Peyer's patch (tissue), 4 donors: ENCODE measurements around the gene TBCD. TPM values are rescaled to one million over a fixed set of nuclear protein-coding genes. Genes with fewer than 3 reads are reported as not detected.
A peak's percentile ranks its signal among the peaks of the same experiment; 100 is the strongest.

Experiments
- DNase-seq, 3 donors: peaks; one replicate each; pipeline ENCODE4 v3.0.0-alpha.2; 2017 to 2019
- H3K27ac ChIP-seq, 4 donors: fragments of 200-600 bp; sonication (generic); one replicate each; pipeline ENCODE4 v1.5.1; 2016 to 2019
- H3K27me3 ChIP-seq, 2 donors: fragments of 200-600 bp; sonication (generic); one replicate each; pipeline ENCODE4 v1.5.1; 2019
- H3K36me3 ChIP-seq, 3 donors: fragments of 200-600 bp; sonication (generic); one replicate each; pipeline ENCODE4 v1.5.1; 2016 to 2019
- H3K4me1 ChIP-seq, 4 donors: fragments of 200-600 bp; sonication (generic); one replicate each; pipeline ENCODE4 v1.5.1; 2016 to 2019
- H3K4me3 ChIP-seq, 4 donors: fragments of 200-600 bp; sonication (generic); 1 replicate in 3 of 4; 2 replicates in 1 of 4; pipeline ENCODE4 v1.5.1; 2016 to 2019; ENCODE audit warnings: mild to moderate bottlenecking in 1 of 4
- H3K9me3 ChIP-seq, 4 donors: fragments of 200-600 bp; sonication (generic); one replicate each; pipeline ENCODE4 v1.5.1; 2016 to 2019; ENCODE audit warnings: mild to moderate bottlenecking in 1 of 4
- POLR2A ChIP-seq, 2 donors: fragments of 450-650 bp; IDR thresholded peaks; one replicate each; pipeline ENCODE4 v1.5.1; 2017; ENCODE audit warnings: antibody characterized with exemption in 2 of 2, mild to moderate bottlenecking in 2 of 2, moderate library complexity in 2 of 2
- total RNA-seq, 4 donors: library from RNA; depleted of rRNA; stranded (reverse); fragments of >200 nt; gene quantifications; one replicate each; pipeline ENCODE4 v1.1.0, GENCODE V29; 2016
- TF ChIP-seq, protein P1 (sequence below), 6 experiments: fragments of 450-650 bp in 4 of 6; fragments of 200-600 bp in 2 of 6; sonication (generic) in 1 of 6; IDR thresholded peaks; one replicate each; pipeline ENCODE4 v1.5.1; 2017 to 2019; ENCODE audit warnings: antibody characterized with exemption in 6 of 6, mild to moderate bottlenecking in 3 of 6, moderate library complexity in 1 of 6

TBCD gene
- total RNA-seq, 4 donors from 2014 or later: 58.7 to 130 (median 74.8) TPM

DNA sequence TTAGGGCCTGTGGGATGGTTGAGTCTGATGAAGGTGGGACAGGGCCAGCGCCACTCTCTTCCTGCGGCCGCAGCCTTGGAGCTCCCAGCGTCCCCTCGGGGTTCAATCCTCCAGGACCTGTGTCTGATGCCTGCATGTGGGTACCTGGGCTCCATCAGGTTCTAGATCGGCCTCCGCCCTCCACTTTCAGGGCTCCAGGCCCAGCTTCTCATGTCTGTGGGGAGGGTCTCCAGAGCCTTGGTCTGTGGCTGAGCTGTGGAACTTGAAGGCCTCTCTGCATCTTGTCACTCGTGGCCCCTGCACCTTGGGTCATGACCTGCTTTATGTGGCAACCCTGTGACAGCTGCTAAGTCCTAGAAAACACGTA, 177.8 kb downstream of the TBCD start:
- H3K27ac ChIP-seq: no peak overlapping the region
- peaks cover 0 to 71% (median 0%) of the 10 kb centered on the region in 3 donors for H3K36me3 ChIP-seq
- no peaks in the 10 kb centered on the region for H3K9me3 ChIP-seq
- TF ChIP-seq POLR2A (IDR thresholded peaks at IDR 0.05): no peak
- TF ChIP-seq, protein P1, sequence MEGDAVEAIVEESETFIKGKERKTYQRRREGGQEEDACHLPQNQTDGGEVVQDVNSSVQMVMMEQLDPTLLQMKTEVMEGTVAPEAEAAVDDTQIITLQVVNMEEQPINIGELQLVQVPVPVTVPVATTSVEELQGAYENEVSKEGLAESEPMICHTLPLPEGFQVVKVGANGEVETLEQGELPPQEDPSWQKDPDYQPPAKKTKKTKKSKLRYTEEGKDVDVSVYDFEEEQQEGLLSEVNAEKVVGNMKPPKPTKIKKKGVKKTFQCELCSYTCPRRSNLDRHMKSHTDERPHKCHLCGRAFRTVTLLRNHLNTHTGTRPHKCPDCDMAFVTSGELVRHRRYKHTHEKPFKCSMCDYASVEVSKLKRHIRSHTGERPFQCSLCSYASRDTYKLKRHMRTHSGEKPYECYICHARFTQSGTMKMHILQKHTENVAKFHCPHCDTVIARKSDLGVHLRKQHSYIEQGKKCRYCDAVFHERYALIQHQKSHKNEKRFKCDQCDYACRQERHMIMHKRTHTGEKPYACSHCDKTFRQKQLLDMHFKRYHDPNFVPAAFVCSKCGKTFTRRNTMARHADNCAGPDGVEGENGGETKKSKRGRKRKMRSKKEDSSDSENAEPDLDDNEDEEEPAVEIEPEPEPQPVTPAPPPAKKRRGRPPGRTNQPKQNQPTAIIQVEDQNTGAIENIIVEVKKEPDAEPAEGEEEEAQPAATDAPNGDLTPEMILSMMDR (IDR thresholded peaks at IDR 0.05): no peak
- H3K27me3 ChIP-seq: no peaks in the 10 kb centered on the region
- peak in 2 of 3 donors; percentile 15 to 36 for DNase-seq
- H3K4me3 ChIP-seq: no peak overlapping the region
- peaks cover 0 to 3% (median 0%) of the 10 kb centered on the region in 4 donors for H3K4me1 ChIP-seq

GRCh38 chr17:82930043-82930923, 178.4 kb downstream of the TBCD start:
- Histone ChIP-seq H3K4me1 (peaks cover 0 to 3% (median 0%) of the 10 kb centered on the region in 4 donors), H3K4me3 (no peak overlapping the region), H3K9me3 (no peaks in the 10 kb centered on the region), H3K27me3 (no peaks in the 10 kb centered on the region), H3K27ac (no peak overlapping the region), H3K36me3 (peaks cover 0 to 71% (median 0%) of the 10 kb centered on the region in 3 donors)
- TF ChIP-seq, protein P1 (IDR thresholded peaks at IDR 0.05): no peak
- TF ChIP-seq POLR2A (IDR thresholded peaks at IDR 0.05): no peak
- DNase-seq: peak in 2 of 3 donors; percentile 30 to 41

DNA sequence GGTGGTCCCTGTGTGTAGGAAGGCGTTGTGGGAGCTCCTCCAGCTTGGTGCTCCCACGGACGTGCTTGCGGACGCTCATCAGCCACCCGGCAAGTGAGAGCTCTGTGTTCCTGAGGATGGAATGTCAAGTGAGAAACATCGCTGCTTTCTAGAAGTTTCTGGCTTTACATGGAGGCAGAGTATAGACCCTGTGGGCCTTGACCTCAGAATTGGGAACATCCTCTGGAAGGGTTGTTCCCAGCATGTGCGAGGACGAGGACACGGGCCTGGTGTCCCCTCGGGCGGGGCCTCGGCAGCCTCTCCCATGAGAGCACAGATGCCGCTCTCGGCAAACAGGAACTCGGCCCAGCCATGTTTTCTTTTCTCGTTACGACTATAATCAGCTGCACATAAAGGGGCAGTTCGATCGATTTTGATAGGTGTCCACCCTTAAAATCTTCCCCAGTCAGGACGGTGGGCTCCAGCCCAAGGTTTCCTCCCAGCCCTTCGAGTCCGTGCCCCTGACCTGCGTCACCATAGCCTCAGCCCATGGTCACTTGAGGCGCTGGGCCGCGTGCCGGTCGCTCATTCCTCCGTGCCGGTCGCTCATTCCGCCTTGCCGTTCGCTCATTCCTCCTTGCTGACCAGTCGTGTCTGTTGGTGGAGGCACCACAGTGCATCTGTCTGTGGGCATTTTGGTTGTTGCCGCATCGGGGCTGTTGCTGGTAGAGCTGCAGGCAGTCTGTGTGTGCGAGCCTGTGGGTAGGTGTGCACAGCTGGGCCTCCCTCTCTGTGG, 179.2 kb downstream of the TBCD start:
- peaks cover 0 to 66% (median 0%) of the 10 kb centered on the region in 3 donors for H3K36me3 ChIP-seq
- no peaks in the 10 kb centered on the region for H3K27me3 ChIP-seq
- H3K27ac ChIP-seq: no peak overlapping the region
- TF ChIP-seq, protein P1 (IDR thresholded peaks at IDR 0.05): no peak
- TF ChIP-seq POLR2A (IDR thresholded peaks at IDR 0.05): no peak
- no peaks in the 10 kb centered on the region for H3K9me3 ChIP-seq
- peaks cover 0 to 3% (median 0%) of the 10 kb centered on the region in 4 donors for H3K4me1 ChIP-seq
- peak in 2 of 3 donors; percentile 42 to 44 for DNase-seq
- H3K4me3 ChIP-seq: no peak overlapping the region

GRCh38 chr17:82931699-82932517, 180.0 kb downstream of the TBCD start:
- H3K27ac ChIP-seq: no peak overlapping the region
- H3K4me1 ChIP-seq: peaks cover 0 to 3% (median 0%) of the 10 kb centered on the region in 4 donors
- no peak for TF ChIP-seq POLR2A (IDR thresholded peaks at IDR 0.05)
- TF ChIP-seq, protein P1 (IDR thresholded peaks at IDR 0.05): no peak
- no peaks in the 10 kb centered on the region for H3K27me3 ChIP-seq
- H3K4me3 ChIP-seq: no peak overlapping the region
- peaks cover 0 to 65% (median 0%) of the 10 kb centered on the region in 3 donors for H3K36me3 ChIP-seq
- no peaks in the 10 kb centered on the region for H3K9me3 ChIP-seq
- DNase-seq: peak in 2 of 3 donors; percentile 15 to 60
